ENCODE data around the gene SLC22A7.

SLC22A7 gene

DNA sequence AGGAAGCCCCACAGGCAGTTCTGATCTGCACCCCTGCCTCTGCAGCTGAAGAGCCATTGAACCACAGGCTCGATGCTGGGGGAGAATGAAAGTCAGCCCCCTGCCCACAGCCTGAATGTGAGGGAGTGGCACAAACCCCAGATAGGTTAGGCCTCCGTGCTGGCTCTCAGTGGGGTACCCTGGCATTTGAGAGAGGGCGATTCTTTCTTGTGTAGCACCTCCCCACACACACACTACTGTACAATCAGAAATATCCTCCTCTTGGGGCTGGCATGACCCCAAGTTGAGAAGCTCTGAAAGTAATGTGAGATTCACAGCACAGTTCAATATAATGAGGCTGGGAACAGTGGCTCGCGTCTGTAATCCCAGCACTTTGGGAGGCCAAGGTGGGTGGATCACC is 36.9 kb upstream of the SLC22A7 start:
- H3K9me3 Mint-ChIP-seq = no peaks in the 10 kb centered on the region
- no peaks in the 10 kb centered on the region for H3K36me3 Mint-ChIP-seq
- H3K4me1 Mint-ChIP-seq = peaks cover 18% of the 10 kb centered on the region in 2 donors
- H3K27me3 Mint-ChIP-seq = peaks cover 21% of the 10 kb centered on the region in 2 donors
- no peak overlapping the region for H3K27ac Mint-ChIP-seq
- DNase-seq (no peak), ATAC-seq (replicated peaks) (no peak)
- no peak overlapping the region for H3K4me3 Mint-ChIP-seq

- Mint-ChIP-seq H3K36me3 (no peaks in the 10 kb centered on the region), H3K9me3 (no peaks in the 10 kb centered on the region), H3K27ac (peak overlapping the region; percentile 48), H3K4me1 (peaks cover 15% of the 10 kb centered on the region in 2 donors), H3K27me3 (peaks cover 17 to 18% of the 10 kb centered on the region in 2 donors), H3K4me3 (no peak overlapping the region)
- ATAC-seq (replicated peaks) = no peak
- no peak for DNase-seq
Observed at GRCh38 chr6:43262000-43262779, 35.9 kb upstream of the SLC22A7 start.

DNA sequence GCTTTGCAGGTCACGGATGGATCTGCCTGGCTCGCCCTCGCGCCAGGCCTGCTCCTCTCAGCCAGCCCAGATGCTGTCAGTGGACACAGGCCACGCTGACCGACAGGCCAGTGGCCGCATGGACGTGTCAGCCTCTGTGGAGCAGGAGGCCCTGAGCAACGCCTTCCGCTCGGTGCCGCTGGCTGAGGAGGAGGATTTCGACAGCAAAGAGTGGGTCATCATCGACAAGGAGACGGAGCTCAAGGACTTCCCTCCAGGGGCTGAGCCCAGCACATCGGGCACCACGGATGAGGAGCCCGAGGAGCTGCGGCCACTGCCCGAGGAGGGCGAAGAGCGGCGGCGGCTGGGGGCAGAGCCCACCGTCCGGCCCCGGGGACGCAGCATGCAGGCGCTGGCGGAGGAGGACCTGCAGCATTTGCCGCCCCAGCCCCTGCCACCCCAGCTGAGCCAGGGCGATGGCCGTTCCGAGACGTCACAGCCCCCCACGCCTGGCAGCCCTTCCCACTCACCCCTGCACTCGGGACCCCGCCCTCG is 35.2 kb upstream of the SLC22A7 start:
- Mint-ChIP-seq H3K4me1 (peaks cover 8 to 9% of the 10 kb centered on the region in 2 donors), H3K9me3 (no peaks in the 10 kb centered on the region), H3K36me3 (no peaks in the 10 kb centered on the region), H3K27ac (no peak overlapping the region), H3K27me3 (peaks cover 16% of the 10 kb centered on the region in 2 donors), H3K4me3 (no peak overlapping the region)
- no peak for DNase-seq
- no peak for ATAC-seq (replicated peaks)

DNA sequence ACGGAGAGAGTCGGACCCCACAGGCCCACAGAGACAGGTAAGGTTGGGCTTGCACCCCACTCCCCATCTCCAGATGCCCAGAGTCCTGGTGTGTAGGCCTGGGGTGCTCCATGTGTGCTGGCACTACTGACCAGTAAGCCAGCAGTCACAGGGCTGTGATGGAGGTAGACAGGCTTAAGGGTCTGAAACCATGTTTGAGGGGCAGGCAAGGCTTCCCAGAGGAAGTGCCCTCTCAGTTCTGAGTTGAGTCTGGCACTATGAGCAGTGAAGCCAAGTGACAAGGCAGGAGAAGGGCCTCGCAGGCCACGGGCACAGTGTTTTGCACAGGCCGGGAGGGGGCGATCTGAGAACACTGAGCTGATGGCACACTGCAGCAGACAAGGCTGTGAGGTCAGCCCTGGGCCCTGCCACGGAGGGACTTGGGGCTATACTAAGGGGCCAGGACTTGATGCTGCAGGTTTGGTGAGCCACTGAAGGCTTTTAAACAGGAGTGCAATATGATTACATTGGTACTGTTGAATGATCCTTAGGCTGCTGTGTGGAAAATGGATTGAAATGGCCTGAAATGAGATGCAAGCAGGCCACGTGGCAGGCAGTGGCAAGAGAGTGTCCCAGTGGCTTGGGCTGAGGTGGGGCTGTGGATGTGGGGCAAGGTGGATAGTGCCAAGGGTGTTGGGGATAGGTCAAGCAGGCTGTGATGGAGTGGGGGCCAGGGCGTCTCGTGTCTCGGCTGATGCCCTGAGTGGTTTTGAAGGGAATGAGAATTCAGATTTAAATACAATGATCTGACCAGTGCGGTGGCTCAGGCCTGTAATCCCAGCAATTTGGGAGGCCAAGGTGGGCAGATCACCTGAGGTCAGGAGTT is 34.5 kb upstream of the SLC22A7 start:
- DNase-seq = peak; percentile 73
- Mint-ChIP-seq H3K4me1 (peaks cover 9 to 12% of the 10 kb centered on the region in 2 donors), H3K9me3 (no peaks in the 10 kb centered on the region), H3K36me3 (no peaks in the 10 kb centered on the region), H3K27ac (no peak overlapping the region), H3K27me3 (peaks cover 11 to 13% of the 10 kb centered on the region in 2 donors), H3K4me3 (no peak overlapping the region)
- peak; percentile 99 to 100 for ATAC-seq (replicated peaks)

GRCh38 chr6:43264599-43265145 is 33.4 kb upstream of the SLC22A7 start:
- ATAC-seq (replicated peaks) (no peak), DNase-seq (no peak)
- Mint-ChIP-seq H3K36me3 (no peaks in the 10 kb centered on the region), H3K27ac (no peak overlapping the region), H3K27me3 (peaks cover 5 to 13% of the 10 kb centered on the region in 2 donors), H3K9me3 (no peaks in the 10 kb centered on the region), H3K4me3 (no peak overlapping the region), H3K4me1 (peaks cover 14 to 23% of the 10 kb centered on the region in 2 donors)

GRCh38 chr6:43265564-43265963 is 32.5 kb upstream of the SLC22A7 start:
- Mint-ChIP-seq H3K9me3 (no peaks in the 10 kb centered on the region), H3K4me3 (no peak overlapping the region), H3K4me1 (peaks cover 21 to 32% of the 10 kb centered on the region in 2 donors), H3K36me3 (no peaks in the 10 kb centered on the region), H3K27me3 (peaks cover 5 to 13% of the 10 kb centered on the region in 2 donors), H3K27ac (no peak overlapping the region)
- DNase-seq (no peak), ATAC-seq (replicated peaks) (no peak)

DNA sequence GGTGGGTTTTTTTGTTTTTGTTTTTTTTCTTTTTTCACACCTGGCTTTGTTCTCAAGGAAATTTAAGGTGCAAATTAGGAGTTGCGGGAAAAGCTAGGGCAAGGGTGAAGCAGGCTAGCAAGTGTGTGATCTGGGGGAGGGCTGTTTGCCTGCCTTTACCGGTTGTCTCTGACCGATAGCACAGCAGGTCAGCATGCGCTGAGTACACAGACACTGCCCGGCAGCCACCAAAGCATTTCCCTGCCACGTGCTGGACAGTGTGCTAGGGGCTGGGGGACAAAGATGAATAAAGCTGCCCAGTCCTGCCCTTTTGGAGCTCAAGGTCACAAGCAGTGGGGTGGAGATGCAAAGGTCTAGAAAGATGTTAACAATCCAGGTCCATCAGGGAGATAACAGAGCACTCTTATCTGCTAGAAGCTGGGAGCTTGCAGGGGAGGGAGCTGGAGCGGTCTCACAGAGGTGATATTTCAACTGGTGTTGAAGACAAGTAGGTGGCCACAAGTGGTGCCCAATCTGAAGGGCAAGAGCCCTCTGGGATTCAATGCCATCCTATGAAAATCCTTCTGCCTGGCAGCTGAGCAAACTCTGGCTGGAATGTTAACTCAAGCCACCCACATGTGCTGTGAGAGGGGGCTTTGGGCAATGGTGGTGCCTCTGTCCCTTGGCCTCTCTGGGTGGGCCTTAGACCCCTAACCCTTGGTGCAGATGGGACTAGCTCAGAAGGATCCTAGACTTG is 30.3 kb upstream of the SLC22A7 start:
- DNase-seq (no peak), ATAC-seq (replicated peaks) (no peak)
- Mint-ChIP-seq H3K4me1 (peaks cover 34 to 50% of the 10 kb centered on the region in 2 donors), H3K4me3 (no peak overlapping the region), H3K27ac (peak overlapping the region; percentile 62), H3K27me3 (peaks cover 5 to 13% of the 10 kb centered on the region in 2 donors), H3K9me3 (no peaks in the 10 kb centered on the region), H3K36me3 (no peaks in the 10 kb centered on the region)

DNA sequence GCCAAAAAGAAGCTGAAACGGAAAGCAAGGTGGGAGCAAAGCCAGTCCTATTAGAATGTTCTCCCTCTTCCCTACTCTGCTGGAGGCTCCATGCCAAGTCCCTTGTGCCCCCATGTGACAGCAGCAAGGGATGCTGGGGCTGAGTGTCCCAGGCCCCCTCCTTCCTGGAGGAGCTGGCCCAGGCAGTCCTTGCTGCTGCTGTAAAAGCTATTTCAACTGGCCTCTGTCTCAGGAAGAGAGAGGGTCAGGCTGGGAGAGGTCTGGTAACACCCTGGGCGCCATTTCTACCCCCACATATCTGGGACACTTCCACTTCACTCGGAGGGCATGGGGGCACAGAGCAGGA is 29.7 kb upstream of the SLC22A7 start:
- Mint-ChIP-seq H3K9me3 (no peaks in the 10 kb centered on the region), H3K4me1 (peaks cover 33 to 47% of the 10 kb centered on the region in 2 donors), H3K36me3 (no peaks in the 10 kb centered on the region), H3K27me3 (peaks cover 5 to 13% of the 10 kb centered on the region in 2 donors), H3K4me3 (no peak overlapping the region), H3K27ac (no peak overlapping the region)
- no peak for ATAC-seq (replicated peaks)
- no peak for DNase-seq

- H3K4me1 Mint-ChIP-seq = peaks cover 29 to 43% of the 10 kb centered on the region in 2 donors
- no peaks in the 10 kb centered on the region for H3K36me3 Mint-ChIP-seq
- peaks cover 5 to 10% of the 10 kb centered on the region in 2 donors for H3K27me3 Mint-ChIP-seq
- no peak for DNase-seq
- no peak for ATAC-seq (replicated peaks)
- no peak overlapping the region for H3K27ac Mint-ChIP-seq
- peak overlapping the region; percentile 69 to 77 for H3K4me3 Mint-ChIP-seq
- no peaks in the 10 kb centered on the region for H3K9me3 Mint-ChIP-seq
Observed at GRCh38 chr6:43268782-43269272, 29.2 kb upstream of the SLC22A7 start.

GRCh38 chr6:43269273-43270007 is 28.6 kb upstream of the SLC22A7 start:
- Mint-ChIP-seq H3K36me3 (no peaks in the 10 kb centered on the region), H3K27ac (peak overlapping the region; percentile 62), H3K27me3 (peaks cover 5 to 9% of the 10 kb centered on the region in 2 donors), H3K4me3 (peak overlapping the region; percentile 69 to 77), H3K9me3 (no peaks in the 10 kb centered on the region), H3K4me1 (peaks cover 30 to 49% of the 10 kb centered on the region in 2 donors)
- ATAC-seq (replicated peaks) (peak; percentile 35 to 50), DNase-seq (peak; percentile 26)

DNA sequence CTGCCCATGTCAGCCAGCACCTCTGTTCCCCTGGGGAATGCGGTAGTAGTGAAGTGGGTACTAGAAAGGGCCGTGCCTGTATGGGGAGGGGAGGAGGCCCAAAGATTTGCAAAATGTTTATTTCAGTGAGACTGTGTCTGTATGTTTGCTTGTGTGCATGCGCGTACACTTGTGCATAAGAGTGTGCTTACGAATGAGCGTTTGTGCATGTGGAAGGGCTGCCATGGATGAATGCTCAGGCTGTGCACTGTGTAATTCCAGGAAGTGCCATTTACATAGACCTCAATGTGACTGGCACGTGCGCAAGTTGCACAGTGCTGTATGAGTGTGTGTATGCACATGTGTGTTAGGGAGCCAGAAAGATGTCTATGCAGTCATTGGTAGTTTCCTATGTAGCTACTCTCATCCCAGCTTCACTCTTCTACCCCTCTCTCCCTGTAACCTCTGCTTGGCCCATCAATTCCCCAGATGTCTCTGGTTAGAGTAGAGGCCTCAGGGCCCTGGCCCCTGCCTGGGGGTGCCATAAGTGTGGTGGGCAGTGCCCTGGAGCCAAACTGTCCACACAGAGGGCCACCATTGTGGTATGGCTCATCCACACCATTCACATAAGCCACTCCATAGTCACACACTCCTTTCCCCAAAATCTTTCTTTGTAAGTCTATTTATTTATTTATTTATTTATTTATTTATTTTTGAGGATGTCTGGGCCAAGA is 26.8 kb upstream of the SLC22A7 start:
- H3K4me1 Mint-ChIP-seq = peaks cover 34 to 60% of the 10 kb centered on the region in 2 donors
- no peaks in the 10 kb centered on the region for H3K9me3 Mint-ChIP-seq
- H3K27ac Mint-ChIP-seq = no peak overlapping the region
- H3K4me3 Mint-ChIP-seq = no peak overlapping the region
- H3K36me3 Mint-ChIP-seq = no peaks in the 10 kb centered on the region
- H3K27me3 Mint-ChIP-seq = peaks cover 5 to 14% of the 10 kb centered on the region in 2 donors
- peak; percentile 58 to 69 for ATAC-seq (replicated peaks)
- DNase-seq = peak; percentile 31

DNA sequence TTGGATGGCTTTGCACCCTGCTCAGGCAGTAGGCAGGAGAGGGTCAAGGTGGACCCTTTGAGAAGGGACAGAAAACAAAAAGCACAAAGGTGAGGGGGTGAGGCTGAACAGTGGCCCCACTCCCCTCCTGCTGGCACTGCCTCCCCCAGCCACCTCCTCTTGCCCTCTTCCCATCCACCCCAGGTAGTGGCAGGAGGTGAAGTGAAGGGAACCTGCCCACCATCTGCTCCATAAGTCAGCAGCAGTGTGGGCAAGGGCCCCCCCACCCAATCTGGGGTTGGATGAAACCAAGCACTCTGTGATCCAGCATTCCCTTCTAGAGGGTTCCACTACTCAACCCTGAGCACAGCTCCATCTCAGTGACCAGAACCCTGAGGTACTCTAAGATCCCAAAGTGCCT is 26.1 kb upstream of the SLC22A7 start:
- Mint-ChIP-seq H3K4me3 (no peak overlapping the region), H3K9me3 (no peaks in the 10 kb centered on the region), H3K36me3 (no peaks in the 10 kb centered on the region), H3K4me1 (peaks cover 38 to 66% of the 10 kb centered on the region in 2 donors), H3K27me3 (peaks cover 7 to 17% of the 10 kb centered on the region in 2 donors), H3K27ac (no peak overlapping the region)
- no peak for DNase-seq
- no peak for ATAC-seq (replicated peaks)

GRCh38 chr6:43273707-43274106 is 24.4 kb upstream of the SLC22A7 start:
- Mint-ChIP-seq H3K36me3 (no peaks in the 10 kb centered on the region), H3K4me3 (no peak overlapping the region), H3K9me3 (no peaks in the 10 kb centered on the region), H3K4me1 (peaks cover 46 to 68% of the 10 kb centered on the region in 2 donors), H3K27me3 (peaks cover 6 to 26% of the 10 kb centered on the region in 2 donors), H3K27ac (no peak overlapping the region)
- DNase-seq = no peak
- no peak for ATAC-seq (replicated peaks)
